Mucosa of descending colon (tissue), 3 donors: ENCODE results near the gene AREG. TPM values are rescaled to one million over a fixed set of nuclear protein-coding genes. Genes with fewer than 3 reads are reported as not detected.

Source experiments
- ATAC-seq: fragments of 200-7000 bp; cut with Tn5 transposase; one replicate; pipeline ENCODE4 v1.9.1; 2020; ENCODE audit warnings: mild to moderate bottlenecking, moderate library complexity
- DNase-seq, 3 donors: peaks; one replicate each; pipeline ENCODE4 v3.0.0-alpha.2; 2020
- H3K36me3 ChIP-seq: fragments of 200-600 bp; one replicate; pipeline ENCODE4 v1.8.0; 2021; ENCODE audit warnings: low read depth, mild to moderate bottlenecking
- H3K4me1 ChIP-seq: fragments of 200-600 bp; one replicate; pipeline ENCODE4 v1.8.0; 2021; ENCODE audit warnings: low read depth, mild to moderate bottlenecking
- H3K4me3 ChIP-seq: fragments of 200-600 bp; one replicate; pipeline ENCODE4 v1.8.0; 2021; ENCODE audit warnings: mild to moderate bottlenecking
- H3K9me3 ChIP-seq: fragments of 200-600 bp; one replicate; pipeline ENCODE4 v1.8.0; 2021; ENCODE audit warnings: mild to moderate bottlenecking
- CTCF ChIP-seq: fragments of 200-600 bp; IDR thresholded peaks from one replicate; pipeline ENCODE4 v1.8.0; 2022; ENCODE audit warnings: antibody characterized with exemption, mild to moderate bottlenecking
- intact Hi-C, 2 donors: fragments of 100-400 bp; cut with DNase I in 1 of 2; cut with micrococcal nuclease in 1 of 2; formaldehyde crosslinking; loops; one replicate each; pipeline versions ENCODE4 v1.11.0 to v1.11.1; 2022; cut with DNase I, micrococcal nuclease
- total RNA-seq, 3 donors: library from RNA; stranded (reverse); fragmentation: NEBNext Ultra II Directional in 2 of 3; extraction: Animal tissue kit (Norgen Biotek cat#: 25700) in 2 of 3; gene quantifications; one replicate each; pipeline versions ENCODE4 v1.2.1 to v1.2.4, GENCODE V29; 2021 to 2023
- donor health status: DM: no; HTN: no; CAD: no; lungs with moderate emphysema.
- donor health status: DM: no; HTN: no; CAD: no.
- donor health status: DM: no; HTN: yes; CAD: no.

AREG gene
- total RNA-seq, 3 donors from 2014 or later: 16.9 to 26.2 (median 18.9) TPM

GRCh38 chr4:74414149-74414809 lies 30.7 kb upstream of the AREG start:
- TF ChIP-seq CTCF: no peak
- H3K9me3 ChIP-seq: no peaks in the 10 kb centered on the region
- ATAC-seq (no peak), DNase-seq (no peak)
- no peaks in the 10 kb centered on the region for H3K36me3 ChIP-seq
- intact Hi-C loops: no loop called here
- no peaks in the 10 kb centered on the region for H3K4me1 ChIP-seq
- H3K4me3 ChIP-seq: no peak overlapping the region

GRCh38 chr4:74415602-74416300 lies 29.2 kb upstream of the AREG start:
- intact Hi-C loops: no loop called here
- Histone ChIP-seq H3K9me3 (no peaks in the 10 kb centered on the region), H3K4me1 (no peaks in the 10 kb centered on the region), H3K36me3 (no peaks in the 10 kb centered on the region), H3K4me3 (no peak overlapping the region)
- ATAC-seq (no peak), DNase-seq (no peak)
- TF ChIP-seq CTCF: no peak

- ATAC-seq (peak; percentile 64), DNase-seq (peak in 1 of 3 donors; percentile 31)
- no peaks in the 10 kb centered on the region for H3K9me3 ChIP-seq
- intact Hi-C loops: no loop called here
- no peak for TF ChIP-seq CTCF
- no peak overlapping the region for H3K4me3 ChIP-seq
- no peaks in the 10 kb centered on the region for H3K4me1 ChIP-seq
- H3K36me3 ChIP-seq: no peaks in the 10 kb centered on the region
Observed at GRCh38 chr4:74418063-74418670, 26.8 kb upstream of the AREG start.

GRCh38 chr4:74420863-74421262 lies 24.1 kb upstream of the AREG start:
- intact Hi-C loops: no loop called here
- Histone ChIP-seq H3K9me3 (no peaks in the 10 kb centered on the region), H3K4me1 (no peaks in the 10 kb centered on the region), H3K36me3 (no peaks in the 10 kb centered on the region), H3K4me3 (no peak overlapping the region)
- DNase-seq (no peak), ATAC-seq (no peak)
- no peak for TF ChIP-seq CTCF

GRCh38 chr4:74423104-74423503 lies 21.8 kb upstream of the AREG start:
- TF ChIP-seq CTCF: no peak
- no peaks in the 10 kb centered on the region for H3K4me1 ChIP-seq
- intact Hi-C loops: no loop called here
- no peak overlapping the region for H3K4me3 ChIP-seq
- peak; percentile 91 for ATAC-seq
- no peaks in the 10 kb centered on the region for H3K9me3 ChIP-seq
- DNase-seq: peak in 1 of 3 donors; percentile 48
- H3K36me3 ChIP-seq: no peaks in the 10 kb centered on the region
